IPS-NIHi7 (cell line): ENCODE data around the gene PDP2.
"Not testable (repeated sequence)": the region's sequence is repeated elsewhere in the genome, so short reads cannot be mapped to it uniquely, and the experiment has no call there.

ENCODE experiments used
- DNase-seq: peaks from one replicate; pipeline ENCODE4 v3.0.0; 2012; ENCODE audit warnings: mixed read lengths; ENCODE audit errors: extremely low spot score

PDP2 gene

GRCh38 chr16:66886321-66886720, 6.0 kb downstream of the PDP2 start:
- no peak for DNase-seq

- DNase-seq, result no peak
Observed at GRCh38 chr16:66886914-66887313, 6.6 kb downstream of the PDP2 start.

GRCh38 chr16:66888647-66889615, 8.6 kb downstream of the PDP2 start:
- DNase-seq, result no peak

DNA sequence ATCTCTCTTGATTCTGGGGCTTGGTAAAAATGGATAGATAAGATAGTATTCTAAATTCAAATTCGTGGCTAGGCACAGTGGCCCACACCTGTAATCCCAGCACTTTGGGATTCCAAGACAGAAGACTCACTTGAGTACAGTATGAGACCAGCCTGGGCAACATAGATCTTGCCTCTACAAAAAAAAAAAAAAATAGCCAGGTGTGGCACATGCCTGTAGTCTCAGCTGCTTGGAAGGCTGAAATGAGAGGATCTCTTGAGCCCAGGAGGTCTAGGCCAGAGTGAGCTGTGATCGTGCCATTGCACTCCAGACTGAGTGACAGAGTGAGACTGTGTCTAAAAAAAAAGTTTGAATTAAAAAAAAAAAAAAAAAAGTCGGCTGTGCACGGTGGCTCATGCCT, 9.3 kb downstream of the PDP2 start:
- DNase-seq, result no peak

GRCh38 chr16:66890799-66891198, 10.5 kb downstream of the PDP2 start:
- DNase-seq, result no peak

GRCh38 chr16:66891360-66891759, 11.0 kb downstream of the PDP2 start:
- no peak for DNase-seq

DNA sequence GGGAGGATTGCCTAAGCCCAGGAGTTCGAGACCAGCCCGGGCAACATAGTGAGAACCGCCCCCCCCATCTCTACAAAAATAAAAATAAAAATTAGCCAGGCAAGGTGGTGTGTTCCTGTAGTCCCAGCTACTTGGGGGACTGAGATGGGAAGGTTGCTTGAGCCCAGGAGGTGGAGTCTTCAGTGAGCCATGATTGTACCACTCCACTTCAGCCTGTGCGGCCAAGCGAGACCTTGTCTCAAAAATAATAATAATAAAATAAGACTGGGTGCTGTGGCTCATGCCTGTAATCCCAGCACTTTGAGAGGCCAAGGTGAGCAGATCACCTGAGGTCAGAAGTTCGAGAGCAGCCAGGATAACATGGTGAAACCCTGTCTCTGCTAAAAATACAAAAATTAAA, 11.5 kb downstream of the PDP2 start:
- no peak for DNase-seq

DNA sequence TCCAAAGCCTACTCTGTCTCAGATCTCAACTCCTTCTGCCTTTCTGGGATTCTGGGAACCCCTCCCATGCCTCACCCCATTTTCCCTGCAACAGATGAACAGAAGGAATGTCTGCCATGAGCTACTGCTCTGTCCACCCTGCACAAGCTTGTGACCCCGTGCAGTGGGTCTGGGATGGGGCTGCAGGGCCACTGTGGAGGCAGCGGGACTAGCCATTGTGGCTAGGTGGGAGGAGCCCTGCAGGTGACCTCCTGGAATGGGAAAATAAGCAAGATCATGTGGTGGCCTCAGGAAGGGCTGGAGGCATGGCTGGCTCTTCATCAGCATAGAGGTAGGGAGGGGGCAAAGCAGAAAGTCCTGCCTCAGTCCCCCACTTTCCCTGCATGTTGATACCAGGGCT, 13.7 kb downstream of the PDP2 start:
- DNase-seq, result no peak

DNA sequence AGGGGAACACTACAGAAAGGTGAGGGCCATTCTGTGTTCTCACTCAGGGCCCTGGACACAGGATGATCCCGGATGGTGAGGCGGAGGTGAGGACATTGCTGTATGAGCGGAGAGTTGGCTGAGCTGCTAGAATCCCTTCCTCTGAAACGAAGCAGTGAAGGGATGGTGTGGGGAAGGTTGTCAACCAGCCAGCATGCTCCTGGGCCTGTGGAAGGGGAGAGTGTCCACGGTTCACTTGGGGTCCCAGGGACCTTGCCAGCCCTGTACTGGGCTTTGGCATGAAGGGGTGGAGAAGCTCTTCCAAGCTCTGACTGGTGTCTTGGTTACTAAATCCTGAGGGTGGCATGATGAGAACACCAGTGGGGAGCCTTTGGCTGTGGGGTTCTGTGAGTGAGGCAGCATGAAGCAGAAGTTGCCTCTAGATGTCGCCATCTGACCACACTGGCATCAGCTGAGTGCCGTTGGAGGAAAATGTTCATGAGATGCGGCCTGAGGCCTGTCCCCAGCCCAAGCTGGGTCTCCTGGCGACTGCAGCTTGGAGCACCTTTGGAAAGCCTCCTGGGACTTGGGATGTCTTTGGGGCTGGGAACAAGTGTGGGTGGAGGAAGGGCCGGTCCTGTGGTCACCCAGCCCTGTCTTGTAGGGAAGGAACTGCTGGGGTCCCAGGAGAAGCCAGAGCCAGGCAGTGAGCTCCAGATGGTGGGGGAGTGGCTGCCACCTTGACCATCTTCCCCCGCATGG, 14.8 kb downstream of the PDP2 start:
- DNase-seq, result peak; percentile 76

DNA sequence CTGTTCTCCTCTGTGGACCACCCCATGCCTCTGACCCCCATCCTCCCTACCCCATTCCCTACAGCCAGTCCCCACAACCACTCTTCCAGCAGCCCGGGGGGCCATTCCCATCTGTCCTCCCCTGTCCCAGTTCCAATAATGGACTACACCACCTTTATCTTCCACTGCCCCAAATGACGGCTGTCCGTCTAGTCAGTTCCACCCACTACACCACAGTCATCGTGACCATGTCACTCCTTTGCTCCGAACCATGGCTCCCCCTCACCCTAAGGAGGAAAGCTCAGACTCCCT, 15.3 kb downstream of the PDP2 start:
- DNase-seq, result no peak

DNA sequence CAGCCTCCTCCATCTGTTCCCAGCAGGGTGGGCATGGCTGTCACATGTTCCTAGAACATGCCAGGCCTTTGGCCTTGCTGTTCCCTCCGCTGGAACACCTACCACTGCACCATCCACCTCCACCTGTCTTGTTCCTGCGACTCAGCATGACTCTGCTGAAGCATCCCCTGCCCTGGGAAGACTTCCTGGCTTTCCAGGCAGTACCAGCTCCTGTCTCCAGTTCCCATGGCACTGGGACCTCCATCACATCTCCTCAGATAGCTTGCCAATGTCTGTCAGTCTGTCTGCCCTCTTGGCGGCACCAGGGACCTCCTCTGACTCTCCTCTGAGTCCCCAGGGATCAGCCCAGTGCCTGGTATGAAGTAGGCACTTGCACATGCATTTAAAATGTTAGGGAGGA, 15.7 kb downstream of the PDP2 start:
- no peak for DNase-seq

DNA sequence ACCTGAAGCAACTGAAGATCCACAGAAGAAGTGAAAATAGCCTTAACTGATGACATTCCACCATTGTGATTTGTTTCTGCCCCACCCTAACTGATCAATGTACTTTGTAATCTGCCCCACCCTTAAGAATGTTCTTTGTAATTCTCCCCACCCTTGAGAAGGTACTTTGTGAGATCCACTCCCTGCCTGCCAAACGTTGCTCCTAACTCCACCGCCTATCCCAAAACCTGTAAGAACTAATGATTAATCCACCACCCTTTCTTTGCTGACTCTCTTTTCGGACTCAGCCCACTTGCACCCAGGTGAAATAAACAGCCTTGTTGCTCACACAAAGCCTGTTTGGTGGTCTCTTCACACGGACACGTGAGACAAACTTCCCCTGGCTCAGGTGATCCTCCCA, 16.4 kb downstream of the PDP2 start:
- not testable (repeated sequence) for DNase-seq

GRCh38 chr16:66898207-66898606, 17.9 kb downstream of the PDP2 start:
- no peak for DNase-seq

DNA sequence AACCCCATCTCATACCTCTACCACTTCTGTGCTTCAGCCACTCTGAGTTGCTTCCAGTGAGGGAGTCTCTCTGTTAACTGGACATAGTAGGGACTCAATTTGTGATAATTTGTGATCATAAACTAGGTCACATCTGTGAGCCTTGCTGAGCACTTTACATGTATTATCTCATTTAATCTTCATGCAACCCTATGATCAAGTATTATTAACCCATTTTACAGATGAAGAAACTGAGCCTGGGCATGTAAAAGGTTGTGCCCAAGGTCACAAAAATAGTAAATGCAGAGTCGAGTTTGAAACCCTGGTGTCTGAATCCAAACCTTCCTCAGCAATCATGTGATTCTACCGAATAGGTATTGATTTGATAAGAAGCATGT, 18.6 kb downstream of the PDP2 start:
- no peak for DNase-seq

- DNase-seq, result no peak
Observed at GRCh38 chr16:66899310-66899944, 19.1 kb downstream of the PDP2 start.

GRCh38 chr16:66899945-66900710, 19.8 kb downstream of the PDP2 start:
- peak; percentile 56 for DNase-seq

DNA sequence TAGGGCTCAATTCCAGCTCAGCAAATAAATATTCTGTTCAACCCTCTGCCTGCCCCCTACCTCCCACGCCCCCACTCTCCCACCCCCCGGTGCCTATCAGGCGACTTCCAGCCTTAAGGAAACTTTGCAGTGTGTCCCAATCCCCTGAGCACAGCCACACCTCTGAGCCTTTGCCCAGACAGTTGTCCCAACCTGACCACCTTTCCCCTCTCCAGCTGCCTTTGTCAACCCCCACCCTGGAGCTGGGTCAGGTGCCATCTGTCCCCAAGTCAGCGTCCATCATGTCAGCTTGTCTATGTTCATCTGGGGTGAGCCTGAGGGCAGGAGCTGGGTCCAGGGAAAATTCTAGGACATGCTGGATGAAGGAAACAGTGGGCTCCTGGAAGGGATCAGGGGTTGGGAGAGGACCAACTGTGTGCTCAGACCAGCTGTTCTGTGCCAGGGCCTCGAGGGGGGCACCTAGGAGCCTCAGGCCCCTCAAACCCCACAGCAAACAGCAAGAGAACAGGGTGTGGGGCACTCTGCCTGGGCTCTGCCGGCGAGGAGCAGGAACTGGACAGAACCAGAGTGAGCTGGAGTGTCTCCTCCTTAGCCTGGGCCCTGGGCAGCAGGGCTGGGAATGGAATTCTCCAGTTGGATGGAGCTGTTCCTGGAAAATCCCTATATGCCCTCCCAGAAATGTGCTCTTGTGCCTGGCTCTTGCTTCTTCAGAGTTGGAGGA, 20.6 kb downstream of the PDP2 start:
- DNase-seq, result no peak

GRCh38 chr16:66901626-66902025, 21.3 kb downstream of the PDP2 start:
- no peak for DNase-seq

GRCh38 chr16:66902648-66903543, 22.6 kb downstream of the PDP2 start:
- no peak for DNase-seq
